Adrenal gland (tissue), 12 donors: Measurements from ENCODE around the gene SYCE3. TPM values are rescaled to one million over a fixed set of nuclear protein-coding genes. Genes with fewer than 3 reads are reported as not detected.

Experiments
- DNase-seq, 7 donors: peaks; one replicate each; pipeline ENCODE4 v3.0.0-alpha.2; 2019 to 2020
- H3K27ac ChIP-seq, 5 donors: fragments of 200-600 bp; sonication (generic) in 4 of 5; 1 replicate in 3 of 5; 2 replicates in 2 of 5; pipeline versions ENCODE4 v1.5.1 to v1.8.0; 2016 to 2020; ENCODE audit warnings: mild to moderate bottlenecking in 1 of 5
- H3K27me3 ChIP-seq: fragments of 200-600 bp; 2 replicates; pipeline ENCODE4 v1.8.0; 2021
- H3K36me3 ChIP-seq, 2 donors: fragments of 200-600 bp; replicated peaks in 1 of 2; 1 replicate in 1 of 2; 2 replicates in 1 of 2; pipeline versions ENCODE4 v1.5.1 to v1.8.0; 2018 to 2022
- H3K4me1 ChIP-seq, 2 donors: fragments of 200-600 bp; replicated peaks in 1 of 2; 1 replicate in 1 of 2; 2 replicates in 1 of 2; pipeline versions ENCODE4 v1.5.1 to v1.8.0; 2018 to 2021
- H3K4me3 ChIP-seq, 4 donors: fragments of 200-600 bp; sonication (generic) in 3 of 4; one replicate each; pipeline ENCODE4 v1.5.1; 2016 to 2018
- H3K9me3 ChIP-seq, 3 donors: fragments of 200-600 bp; sonication (generic) in 1 of 3; replicated peaks in 1 of 3; 1 replicate in 2 of 3; 2 replicates in 1 of 3; pipeline versions ENCODE4 v1.5.1 to v1.8.0; 2016 to 2021
- CTCF ChIP-seq, 6 experiments: fragments of 450-650 bp in 4 of 6; fragments of 200-600 bp in 2 of 6; sonication (generic) in 1 of 6; IDR thresholded peaks; 1 replicate in 5 of 6; 2 replicates in 1 of 6; pipeline versions ENCODE4 v1.5.1 to v1.8.0; 2016 to 2021; ENCODE audit warnings: antibody characterized with exemption in 6 of 6, mild to moderate bottlenecking in 2 of 6, moderate library complexity in 1 of 6
- POLR2A ChIP-seq, 2 donors: fragments of 450-650 bp; IDR thresholded peaks; one replicate each; pipeline ENCODE4 v1.6.1; 2017; ENCODE audit warnings: antibody characterized with exemption in 2 of 2, mild to moderate bottlenecking in 2 of 2, moderate library complexity in 1 of 2
- WGBS, 4 donors: extraction: QIAGEN DNeasy Blood & Tissue Kit in 2 of 4; methylation state at CpG; one replicate each; pipeline versions ENCODE4 v1.1.5 to v1.1.7; 2013 to 2017; 5-methylcytosine and 5-hydroxymethylcytosine counted together
- intact Hi-C, 2 donors: fragments of 100-400 bp; cut with DNase I; formaldehyde crosslinking; loops; one replicate each; pipeline versions ENCODE4 v1.14.1 to v1.15.0; 2022 to 2023
- polyA plus RNA-seq, 3 donors: library from polyadenylated mRNA; stranded (reverse); fragments of 200-250 nt in 2 of 3; fragments of 350-450 nt in 1 of 3; fragmentation: Illumina TruSeq in 1 of 3; extraction: RNeasy Lipid Tissue Mini Kit (QIAGEN cat#74804) in 1 of 3; gene quantifications; one replicate each; pipeline ENCODE4 v1.2.3, GENCODE V29; 2013 to 2014
- total RNA-seq, 9 donors: library from RNA; depleted of rRNA in 4 of 9; stranded (reverse); fragments of >200 nt in 4 of 9; fragments of 120-200 nt in 1 of 9; fragmentation: NEBNext Ultra II Directional in 1 of 9; extraction: Animal tissue kit (Norgen Biotek cat#: 25700) in 1 of 9; gene quantifications; one replicate each; pipeline versions ENCODE4 v1.1.0 to v1.2.4, GENCODE V29; 2013 to 2023
- donor health status: healthy with polysubstance abuse.
- donor health status: Bipolar disorder and iron deficiency.
- donor health status: DM: yes; HTN: yes; CAD: no.
- donor health status: DM: no; HTN: no; CAD: no.
- donor health status: DM: no; HTN: no; CAD: no.
- donor health status: DM: yes; HTN: yes; CAD: no.

The SYCE3 gene
- total and polyA plus RNA-seq, 12 donors: 0.57 to 7.2 (median 0.87) TPM; not detected in 5

GRCh38 chr22:50607659-50608020 is 44.9 kb upstream of the SYCE3 start:
- no peak for DNase-seq
- 73 to 85% (median 76%) methylated on average over 5 to 6 of the region's 6 CpGs for WGBS, 4 donors
- peaks cover 6% of the 10 kb centered on the region for H3K27me3 ChIP-seq
- intact Hi-C loops: no loop called here
- H3K4me1 ChIP-seq: no peaks in the 10 kb centered on the region
- H3K27ac ChIP-seq: no peak overlapping the region
- no peaks in the 10 kb centered on the region for H3K9me3 ChIP-seq
- no peak overlapping the region for H3K4me3 ChIP-seq
- TF ChIP-seq POLR2A (IDR thresholded peaks at IDR 0.05): no peak
- no peak for TF ChIP-seq CTCF (IDR thresholded peaks at IDR 0.05)
- H3K36me3 ChIP-seq: peaks cover 0 to 14% of the 10 kb centered on the region in 2 donors

GRCh38 chr22:50606946-50607658 is 44.4 kb upstream of the SYCE3 start:
- no peaks in the 10 kb centered on the region for H3K4me1 ChIP-seq
- TF ChIP-seq CTCF (IDR thresholded peaks at IDR 0.05): no peak
- no peak for TF ChIP-seq POLR2A (IDR thresholded peaks at IDR 0.05)
- H3K27ac ChIP-seq: no peak overlapping the region
- 73 to 93% (median 81%) methylated on average over 10 to 18 of the region's 18 CpGs for WGBS, 4 donors
- H3K27me3 ChIP-seq: peaks cover 6% of the 10 kb centered on the region
- no peaks in the 10 kb centered on the region for H3K9me3 ChIP-seq
- peaks cover 0 to 14% of the 10 kb centered on the region in 2 donors for H3K36me3 ChIP-seq
- H3K4me3 ChIP-seq: no peak overlapping the region
- intact Hi-C loops: no loop called here
- DNase-seq: no peak

- WGBS, 4 donors: 78 to 86% (median 81%) methylated on average over 12 to 19 of the region's 19 CpGs
- no peaks in the 10 kb centered on the region for H3K4me1 ChIP-seq
- intact Hi-C loops: no loop called here
- H3K4me3 ChIP-seq: no peak overlapping the region
- TF ChIP-seq CTCF (IDR thresholded peaks at IDR 0.05) (no peak), POLR2A (IDR thresholded peaks at IDR 0.05) (no peak)
- H3K27me3 ChIP-seq: peaks cover 6% of the 10 kb centered on the region
- peaks cover 0 to 14% of the 10 kb centered on the region in 2 donors for H3K36me3 ChIP-seq
- DNase-seq: no peak
- H3K9me3 ChIP-seq: no peaks in the 10 kb centered on the region
- H3K27ac ChIP-seq: no peak overlapping the region
These were observed 43.6 kb upstream of the SYCE3 start for GRCh38 chr22:50606165-50606945.

- TF ChIP-seq POLR2A (IDR thresholded peaks at IDR 0.05) (no peak), CTCF (IDR thresholded peaks at IDR 0.05) (no peak)
- DNase-seq: no peak
- peaks cover 0 to 14% of the 10 kb centered on the region in 2 donors for H3K36me3 ChIP-seq
- H3K4me3 ChIP-seq: no peak overlapping the region
- H3K27me3 ChIP-seq: peaks cover 6% of the 10 kb centered on the region
- intact Hi-C loops: no loop called here
- no peaks in the 10 kb centered on the region for H3K9me3 ChIP-seq
- 84 to 95% (median 91%) methylated on average over 8 to 20 of the region's 20 CpGs for WGBS, 4 donors
- H3K4me1 ChIP-seq: no peaks in the 10 kb centered on the region
- no peak overlapping the region for H3K27ac ChIP-seq
These were observed 42.9 kb upstream of the SYCE3 start for GRCh38 chr22:50605613-50606074.
